Parathyroid adenoma (tissue), 2 donors: ENCODE results near the gene NELFB.
"Not testable (repeated sequence)": the region's sequence is repeated elsewhere in the genome, so short reads cannot be mapped to it uniquely, and the experiment has no call there.

Experiments used
- H2AFZ ChIP-seq: fragments of 300-600 bp; sonication (generic); one replicate; pipeline ENCODE4 v1.7.0; 2017; ENCODE audit warnings: antibody characterized with exemption, mild to moderate bottlenecking
- H3K27ac ChIP-seq: fragments of 300-600 bp; sonication (generic); one replicate; pipeline ENCODE4 v1.7.0; 2017
- H3K27me3 ChIP-seq: fragments of 300-600 bp; sonication (generic); one replicate; pipeline ENCODE4 v1.7.0; 2017; ENCODE audit warnings: low read length; ENCODE audit not compliant: control insufficient read depth, insufficient read depth
- H3K36me3 ChIP-seq: fragments of 300-600 bp; sonication (generic); one replicate; pipeline ENCODE4 v1.7.0; 2017; ENCODE audit warnings: low read length; ENCODE audit not compliant: control insufficient read depth, insufficient read depth
- H3K4me1 ChIP-seq: fragments of 300-600 bp; sonication (generic); one replicate; pipeline ENCODE4 v1.7.0; 2017; ENCODE audit warnings: control low read depth
- H3K4me2 ChIP-seq: fragments of 300-600 bp; sonication (generic); one replicate; pipeline ENCODE4 v1.7.0; 2017; ENCODE audit warnings: low read length
- H3K4me3 ChIP-seq: fragments of 300-600 bp; sonication (generic); one replicate; pipeline ENCODE4 v1.7.0; 2017; ENCODE audit warnings: low read depth, low read length
- H3K79me2 ChIP-seq: fragments of 300-600 bp; sonication (generic); one replicate; pipeline ENCODE4 v1.7.0; 2017; ENCODE audit warnings: control low read depth
- H3K9ac ChIP-seq: fragments of 300-600 bp; sonication (generic); one replicate; pipeline ENCODE4 v1.7.0; 2017; ENCODE audit warnings: mild to moderate bottlenecking
- H3K9me3 ChIP-seq: fragments of 300-600 bp; sonication (generic); one replicate; pipeline ENCODE4 v1.7.0; 2017; ENCODE audit warnings: low read length; ENCODE audit not compliant: control insufficient read depth
- CTCF ChIP-seq: fragments of 300-600 bp; sonication (generic); IDR thresholded peaks from one replicate; pipeline ENCODE4 v1.7.0; 2017; ENCODE audit warnings: antibody characterized with exemption, mild to moderate bottlenecking
- donor health status: primary hyperparathyroidism.

Gene NELFB

GRCh38 chr9:137240318-137240840 is 14.7 kb upstream of the NELFB start:
- Histone ChIP-seq H3K27ac (peak overlapping the region; percentile 96), H3K36me3 (no peaks in the 10 kb centered on the region), H3K4me3 (peak overlapping the region; percentile 86), H3K79me2 (no peaks in the 10 kb centered on the region), H3K4me1 (peaks cover 16% of the 10 kb centered on the region), H3K9me3 (no peaks in the 10 kb centered on the region), H3K27me3 (no peaks in the 10 kb centered on the region), H3K4me2 (peak overlapping the region; percentile 91), H3K9ac (no peak overlapping the region), H2AFZ (peak overlapping the region; percentile 85)
- peak; percentile 13 for TF ChIP-seq CTCF

- Histone ChIP-seq H3K4me3 (peak within 1 kb of the TSS; percentile 86), H3K9ac (no peak within 1 kb of the TSS), H3K36me3 (no peaks in the 10 kb centered on the region), H3K4me2 (peak within 1 kb of the TSS; percentile 94), H2AFZ (peak within 1 kb of the TSS; percentile 85), H3K4me1 (peaks cover 16% of the 10 kb centered on the region), H3K79me2 (no peaks in the 10 kb centered on the region), H3K27ac (peak within 1 kb of the TSS; percentile 96), H3K9me3 (no peaks in the 10 kb centered on the region), H3K27me3 (no peaks in the 10 kb centered on the region)
- no peak for TF ChIP-seq CTCF
Observed at GRCh38 chr9:137240841-137241489, 14.2 kb upstream of the NELFB start, which contains the start of gene TUBB4B. TUBB4B (plus strand) TSS chr9:137241287; CDS start chr9:137241361, 74 bp downstream.

DNA sequence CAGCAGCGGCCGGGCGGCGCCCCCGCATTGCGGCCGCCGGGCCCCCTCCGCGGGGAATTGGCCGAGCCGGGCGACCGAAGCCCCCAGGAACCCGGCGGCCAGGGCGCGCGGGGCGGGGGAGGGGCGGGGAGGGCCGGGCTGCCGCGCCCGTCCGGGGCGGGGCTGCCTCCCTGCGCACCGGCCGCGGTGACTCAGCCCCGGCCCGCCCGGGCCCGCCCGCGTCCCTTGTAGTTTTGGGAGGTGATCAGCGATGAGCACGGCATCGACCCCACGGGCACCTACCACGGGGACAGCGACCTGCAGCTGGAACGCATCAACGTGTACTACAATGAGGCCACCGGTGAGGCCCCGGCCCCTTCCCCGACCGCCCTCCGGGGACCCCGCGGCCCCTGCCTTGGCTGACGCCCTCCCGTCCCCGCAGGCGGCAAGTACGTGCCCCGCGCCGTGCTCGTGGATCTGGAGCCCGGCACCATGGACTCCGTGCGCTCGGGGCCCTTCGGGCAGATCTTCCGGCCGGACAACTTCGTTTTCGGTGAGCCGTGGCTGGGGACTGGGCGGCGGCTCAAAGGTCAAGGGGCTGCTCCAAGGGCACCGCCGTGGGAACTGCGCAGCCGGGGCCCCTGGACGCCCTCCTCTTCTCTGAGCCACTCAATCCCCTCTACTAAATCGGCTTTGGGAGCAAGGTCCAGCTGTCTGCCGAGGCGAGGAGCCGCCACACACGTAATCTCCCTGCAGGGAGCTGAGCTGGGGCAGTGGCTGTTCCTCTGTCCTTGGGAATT is 13.4 kb upstream of the NELFB start:
- H3K9me3 ChIP-seq = no peaks in the 10 kb centered on the region
- peak overlapping the region; percentile 69 for H3K4me3 ChIP-seq
- H3K79me2 ChIP-seq = no peaks in the 10 kb centered on the region
- TF ChIP-seq CTCF = no peak
- peak overlapping the region; percentile 94 for H3K4me2 ChIP-seq
- no peaks in the 10 kb centered on the region for H3K36me3 ChIP-seq
- H3K9ac ChIP-seq = no peak overlapping the region
- H3K4me1 ChIP-seq = peaks cover 9% of the 10 kb centered on the region
- H3K27ac ChIP-seq = peak overlapping the region; percentile 69
- no peak overlapping the region for H2AFZ ChIP-seq
- H3K27me3 ChIP-seq = no peaks in the 10 kb centered on the region

GRCh38 chr9:137242269-137243203 is 12.6 kb upstream of the NELFB start:
- H3K9ac ChIP-seq = no peak overlapping the region

GRCh38 chr9:137243266-137243625 is 11.9 kb upstream of the NELFB start:
- H3K27ac ChIP-seq, H3K4me1 ChIP-seq, H3K4me3 ChIP-seq, H3K36me3 ChIP-seq, H3K79me2 ChIP-seq, H3K9me3 ChIP-seq, H3K27me3 ChIP-seq, H3K4me2 ChIP-seq, H3K9ac ChIP-seq, H2AFZ ChIP-seq: not testable (repeated sequence)

More at GRCh38 chr9:137242269-137243203, 12.6 kb upstream of the NELFB start:
- TF ChIP-seq CTCF = no peak
- H3K4me3 ChIP-seq = peak overlapping the region; percentile 69
- H3K4me2 ChIP-seq = peak overlapping the region; percentile 94
- peak overlapping the region; percentile 53 for H3K27ac ChIP-seq
- no peaks in the 10 kb centered on the region for H3K9me3 ChIP-seq
- no peaks in the 10 kb centered on the region for H3K36me3 ChIP-seq
- no peaks in the 10 kb centered on the region for H3K27me3 ChIP-seq
- no peaks in the 10 kb centered on the region for H3K79me2 ChIP-seq
- peaks cover 5% of the 10 kb centered on the region for H3K4me1 ChIP-seq
- H2AFZ ChIP-seq = no peak overlapping the region
